ENCODE measurements around the gene EOLA2. TPM values are rescaled to one million over a fixed set of nuclear protein-coding genes. Genes with fewer than 3 reads are reported as not detected.

EOLA2 gene
- total RNA-seq, 5 donors from 2014 or later (not counting 1 experiment from before 2014, with no cell fraction given), result 43.2 to 58.7 (median 48.5) TPM

DNA sequence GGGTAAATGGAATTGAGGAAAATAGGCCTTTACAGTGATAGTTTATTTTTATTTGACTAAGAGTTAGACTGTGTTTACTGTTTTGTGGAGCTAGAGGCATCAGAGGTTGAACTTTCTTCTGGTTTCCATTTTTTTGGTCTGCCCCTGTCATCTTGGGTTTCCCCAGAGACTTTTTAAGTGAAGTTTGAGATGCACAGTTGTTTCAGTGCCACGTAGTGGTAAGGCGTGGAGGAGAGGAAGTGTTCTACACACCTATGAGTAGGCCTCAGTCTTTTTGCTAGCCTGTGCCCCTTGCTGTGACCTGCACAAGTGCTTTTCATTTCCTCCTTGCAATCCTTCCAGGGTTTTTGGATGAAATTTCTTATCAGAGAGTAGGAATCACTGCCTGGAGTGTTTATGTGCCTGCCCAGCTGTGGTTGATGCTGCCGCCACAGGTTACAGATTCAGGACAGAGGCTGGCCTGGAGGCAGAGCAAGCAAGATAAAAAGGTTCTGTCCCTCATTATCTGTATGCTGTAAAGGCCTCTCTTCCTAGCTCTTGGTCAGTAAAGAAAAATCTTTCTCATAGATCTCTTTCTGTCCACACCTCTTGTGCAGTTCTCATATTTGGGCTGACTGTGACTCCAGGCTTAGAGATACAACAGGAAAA, 21.4 kb downstream of the EOLA2 start:
- H3K9me3 Mint-ChIP-seq, result peaks cover 0 to 12% (median 3%) of the 10 kb centered on the region in 3 donors
- Histone ChIP-seq H3K36me3 (ENCODE audit: control insufficient read depth in 2 of 2, extremely low read depth in 1 of 2, insufficient read depth in 1 of 2, low read length in 1 of 2) (no peaks in the 10 kb centered on the region), H3K27me3 (replicated peaks in 1 of 2; ENCODE audit: control insufficient read depth in 2 of 2, extremely low read depth in 1 of 2, insufficient read depth in 2 of 2, low read length in 1 of 2) (no peaks in the 10 kb centered on the region), H3K4me3 (ENCODE audit: control insufficient read depth in 1 of 2, extremely low read depth in 1 of 2, low read length in 1 of 2) (no peak overlapping the region), H3K4me1 (ENCODE audit: control insufficient read depth in 1 of 2, extremely low read depth in 1 of 2, insufficient read depth in 2 of 2, low read length in 2 of 2) (peaks cover 0 to 2% of the 10 kb centered on the region in 2 experiments), H3K9me3 (no peaks in the 10 kb centered on the region), H3K27ac (ENCODE audit: low read length) (no peak overlapping the region)
- ATAC-seq (replicated peaks in 1 of 4), result peak in 2 of 4 experiments; percentile 40 to 47
- peak overlapping the region in 1 of 2 donors; percentile 1 for H3K27ac Mint-ChIP-seq
- peaks cover 0 to 3% (median 2%) of the 10 kb centered on the region in 3 donors for H3K4me1 Mint-ChIP-seq
- no peaks in the 10 kb centered on the region for H3K27me3 Mint-ChIP-seq
- no peaks in the 10 kb centered on the region for H3K36me3 Mint-ChIP-seq
- CTCF ChIA-PET, result no interaction called here
- POLR2A ChIA-PET, result interaction anchor here in 1 of 2 donors (0.6 kb wide), 1 partner anchor 776 kb away, joined by 3 read pairs; no protein-coding TSS in a partner anchor
- 100% methylated on average over 1 of the region's 3 CpGs for WGBS (ENCODE audit: insufficient coverage)
- DNase-seq, result peak in 1 of 35 experiments; percentile 19
- no peak overlapping the region for H3K4me3 Mint-ChIP-seq

DNA sequence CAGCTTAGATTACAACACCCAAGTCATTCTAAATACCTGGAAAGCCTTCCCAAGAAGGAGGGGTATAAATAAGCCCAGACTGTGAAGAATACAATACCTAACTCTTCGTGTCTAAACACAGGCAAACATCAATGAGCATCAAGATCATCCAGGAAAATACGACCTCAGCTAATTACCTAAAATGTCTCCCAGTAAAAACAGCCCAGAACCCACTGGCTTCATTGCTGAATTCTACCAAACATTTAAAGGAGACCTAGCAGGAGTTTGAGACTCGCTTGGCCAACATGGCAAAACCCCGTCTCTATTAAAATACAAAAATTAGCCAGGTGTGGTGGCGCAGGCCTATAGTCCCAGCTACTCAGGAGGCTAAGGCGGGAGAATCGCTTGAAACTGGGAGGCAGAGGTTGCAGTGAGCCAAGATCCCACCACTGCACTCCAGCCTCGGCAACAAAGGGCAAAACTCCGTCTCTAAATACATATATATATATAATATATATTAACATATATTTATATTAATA, 28.1 kb downstream of the EOLA2 start:
- H3K27me3 ChIP-seq (replicated peaks in 1 of 2; ENCODE audit: control insufficient read depth in 2 of 2, extremely low read depth in 1 of 2, insufficient read depth in 2 of 2, low read length in 1 of 2), result no peaks in the 10 kb centered on the region
- H3K4me1 Mint-ChIP-seq, result no peaks in the 10 kb centered on the region
- no peaks in the 10 kb centered on the region for H3K9me3 ChIP-seq
- ChIA-PET CTCF (no interaction called here), POLR2A (interaction anchor here in 1 of 2 donors (0.5 to 0.6 kb wide), 2 partner anchors 82 to 371 kb away, joined by 3 to 7 read pairs; no protein-coding TSS in a partner anchor)
- H3K4me1 ChIP-seq (ENCODE audit: control insufficient read depth in 1 of 2, extremely low read depth in 1 of 2, insufficient read depth in 2 of 2, low read length in 2 of 2), result no peaks in the 10 kb centered on the region
- H3K36me3 ChIP-seq (ENCODE audit: control insufficient read depth in 2 of 2, extremely low read depth in 1 of 2, insufficient read depth in 1 of 2, low read length in 1 of 2), result no peaks in the 10 kb centered on the region
- H3K27me3 Mint-ChIP-seq, result no peaks in the 10 kb centered on the region
- H3K9me3 Mint-ChIP-seq, result peaks cover 0 to 12% (median 3%) of the 10 kb centered on the region in 3 donors
- H3K36me3 Mint-ChIP-seq, result no peaks in the 10 kb centered on the region
- no CpG with 5 or more reads among the region's 9 CpGs for WGBS (ENCODE audit: insufficient coverage)
- H3K4me3 ChIP-seq (ENCODE audit: control insufficient read depth in 1 of 2, extremely low read depth in 1 of 2, low read length in 1 of 2), result no peak overlapping the region
- no peak overlapping the region for H3K27ac ChIP-seq (ENCODE audit: low read length)
- no peak overlapping the region for H3K27ac Mint-ChIP-seq
- no peak overlapping the region for H3K4me3 Mint-ChIP-seq
- DNase-seq (no peak), ATAC-seq (replicated peaks in 1 of 4) (no peak)

DNA sequence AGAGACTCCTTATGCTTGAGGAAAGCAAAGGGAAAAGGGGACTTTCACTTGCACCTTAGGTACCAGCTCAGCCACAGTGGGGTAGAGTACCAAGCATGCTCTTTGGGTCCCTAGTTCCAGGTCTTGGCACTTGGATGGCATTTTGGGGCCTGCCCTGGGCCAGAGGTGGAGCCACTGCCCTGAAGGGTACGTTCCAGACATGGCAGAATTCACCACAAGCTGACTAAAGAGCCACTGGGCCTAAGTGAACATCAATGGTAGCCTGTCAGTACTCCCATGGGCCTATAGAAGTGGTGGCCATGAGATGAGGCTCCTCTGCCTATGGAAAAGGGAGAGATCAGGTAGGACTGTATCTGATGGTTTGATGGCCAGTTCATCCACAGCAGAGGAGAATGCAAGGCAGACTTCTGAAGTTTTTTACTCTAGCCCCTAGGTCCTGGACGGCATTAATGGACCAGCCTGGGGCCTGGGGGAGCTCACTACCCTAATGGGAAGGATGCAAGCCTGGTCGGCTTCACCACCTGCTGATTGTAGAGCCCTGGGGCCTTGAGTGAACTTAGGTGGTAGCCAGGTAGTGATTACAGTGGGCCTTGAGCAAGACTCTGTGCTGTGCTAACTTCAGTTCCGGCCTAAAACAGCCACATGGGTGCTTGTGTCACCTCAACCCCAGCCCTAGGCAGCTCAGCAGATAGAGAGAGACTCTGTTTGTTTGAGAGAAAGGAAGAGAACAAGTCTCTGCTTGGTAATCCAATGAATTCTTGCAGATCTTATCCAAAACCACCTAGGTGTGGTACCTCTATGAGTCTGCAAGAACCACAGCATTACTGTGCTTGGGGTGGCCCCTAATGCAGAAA, 28.7 kb downstream of the EOLA2 start:
- Histone ChIP-seq H3K4me1 (ENCODE audit: control insufficient read depth in 1 of 2, extremely low read depth in 1 of 2, insufficient read depth in 2 of 2, low read length in 2 of 2) (no peaks in the 10 kb centered on the region), H3K4me3 (ENCODE audit: control insufficient read depth in 1 of 2, extremely low read depth in 1 of 2, low read length in 1 of 2) (no peak overlapping the region), H3K27ac (ENCODE audit: low read length) (no peak overlapping the region), H3K27me3 (replicated peaks in 1 of 2; ENCODE audit: control insufficient read depth in 2 of 2, extremely low read depth in 1 of 2, insufficient read depth in 2 of 2, low read length in 1 of 2) (no peaks in the 10 kb centered on the region), H3K9me3 (no peaks in the 10 kb centered on the region), H3K36me3 (ENCODE audit: control insufficient read depth in 2 of 2, extremely low read depth in 1 of 2, insufficient read depth in 1 of 2, low read length in 1 of 2) (no peaks in the 10 kb centered on the region)
- ATAC-seq (replicated peaks in 1 of 4) (peak; percentile 50 to 72 (median 64)), DNase-seq (peak in 1 of 35 experiments; percentile 1)
- H3K9me3 Mint-ChIP-seq, result peaks cover 0 to 12% (median 3%) of the 10 kb centered on the region in 3 donors
- H3K27ac Mint-ChIP-seq, result no peak overlapping the region
- H3K4me3 Mint-ChIP-seq, result no peak overlapping the region
- peaks cover 0 to 4% of the 10 kb centered on the region in 2 donors for H3K27me3 Mint-ChIP-seq
- WGBS (ENCODE audit: insufficient coverage), result no CpG with 5 or more reads among the region's 4 CpGs
- ChIA-PET CTCF (no interaction called here), POLR2A (interaction anchor here in 1 of 2 donors (0.5 to 0.6 kb wide), 2 partner anchors 81 to 370 kb away, joined by 3 to 7 read pairs; no protein-coding TSS in a partner anchor)
- H3K36me3 Mint-ChIP-seq, result no peaks in the 10 kb centered on the region
- no peaks in the 10 kb centered on the region for H3K4me1 Mint-ChIP-seq

DNA sequence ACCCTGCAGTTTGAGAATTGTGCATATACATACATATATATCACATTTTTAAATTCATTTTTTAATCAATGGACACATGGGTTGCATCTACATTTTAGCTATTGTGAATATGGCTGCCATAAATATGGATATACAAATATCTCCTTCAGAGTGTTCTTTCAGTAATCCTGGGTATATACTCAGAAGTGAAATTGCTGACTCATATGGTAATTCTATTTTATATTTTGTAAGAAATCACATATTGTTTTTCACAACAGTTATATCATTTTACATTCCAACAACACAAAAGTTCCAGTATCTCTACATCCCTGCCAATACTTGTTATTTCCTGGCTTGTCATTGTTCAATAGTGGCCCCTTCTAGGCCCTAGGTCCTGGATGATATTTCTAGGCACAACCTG, 29.6 kb downstream of the EOLA2 start:
- ChIA-PET POLR2A (no interaction called here), CTCF (no interaction called here)
- Mint-ChIP-seq H3K27ac (no peak overlapping the region), H3K9me3 (peaks cover 0 to 8% (median 3%) of the 10 kb centered on the region in 3 donors), H3K36me3 (no peaks in the 10 kb centered on the region), H3K27me3 (peaks cover 0 to 9% of the 10 kb centered on the region in 2 donors), H3K4me1 (peaks cover 0 to 4% (median 0%) of the 10 kb centered on the region in 3 donors), H3K4me3 (no peak overlapping the region)
- no peak for ATAC-seq (replicated peaks in 1 of 4)
- H3K27me3 ChIP-seq (replicated peaks in 1 of 2; ENCODE audit: control insufficient read depth in 2 of 2, extremely low read depth in 1 of 2, insufficient read depth in 2 of 2, low read length in 1 of 2), result no peaks in the 10 kb centered on the region
- no peak for DNase-seq
- no peak overlapping the region for H3K27ac ChIP-seq (ENCODE audit: low read length)
- no peak overlapping the region for H3K4me3 ChIP-seq (ENCODE audit: control insufficient read depth in 1 of 2, extremely low read depth in 1 of 2, low read length in 1 of 2)
- no peaks in the 10 kb centered on the region for H3K9me3 ChIP-seq
- H3K36me3 ChIP-seq (ENCODE audit: control insufficient read depth in 2 of 2, extremely low read depth in 1 of 2, insufficient read depth in 1 of 2, low read length in 1 of 2), result no peaks in the 10 kb centered on the region
- no peaks in the 10 kb centered on the region for H3K4me1 ChIP-seq (ENCODE audit: control insufficient read depth in 1 of 2, extremely low read depth in 1 of 2, insufficient read depth in 2 of 2, low read length in 2 of 2)

DNA sequence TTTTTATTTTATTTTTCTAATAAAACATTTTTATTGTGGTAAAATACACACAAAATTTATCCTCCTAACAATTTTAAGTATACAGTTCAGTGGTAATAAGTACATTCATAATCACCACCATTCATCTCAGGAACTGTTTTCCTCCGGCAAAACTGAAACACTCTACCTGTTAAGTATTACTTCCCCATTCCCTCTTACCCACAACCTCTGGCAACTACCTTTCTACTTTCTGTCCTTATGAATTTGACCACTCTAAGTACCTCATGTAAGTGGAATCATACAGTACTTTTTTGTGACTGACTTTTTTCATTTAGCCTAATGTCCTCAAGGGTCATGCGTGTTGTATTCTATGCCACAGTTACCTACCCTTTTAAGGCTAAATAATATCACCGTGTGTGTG, 30.0 kb downstream of the EOLA2 start:
- H3K27me3 Mint-ChIP-seq, result peaks cover 0 to 9% of the 10 kb centered on the region in 2 donors
- Histone ChIP-seq H3K9me3 (no peaks in the 10 kb centered on the region), H3K4me1 (ENCODE audit: control insufficient read depth in 1 of 2, extremely low read depth in 1 of 2, insufficient read depth in 2 of 2, low read length in 2 of 2) (no peaks in the 10 kb centered on the region), H3K36me3 (ENCODE audit: control insufficient read depth in 2 of 2, extremely low read depth in 1 of 2, insufficient read depth in 1 of 2, low read length in 1 of 2) (no peaks in the 10 kb centered on the region), H3K27ac (ENCODE audit: low read length) (no peak overlapping the region), H3K4me3 (ENCODE audit: control insufficient read depth in 1 of 2, extremely low read depth in 1 of 2, low read length in 1 of 2) (no peak overlapping the region), H3K27me3 (replicated peaks in 1 of 2; ENCODE audit: control insufficient read depth in 2 of 2, extremely low read depth in 1 of 2, insufficient read depth in 2 of 2, low read length in 1 of 2) (no peaks in the 10 kb centered on the region)
- no peak for ATAC-seq (replicated peaks in 1 of 4)
- no peak overlapping the region for H3K27ac Mint-ChIP-seq
- no peaks in the 10 kb centered on the region for H3K36me3 Mint-ChIP-seq
- no peak for DNase-seq
- CTCF ChIA-PET, result no interaction called here
- H3K4me3 Mint-ChIP-seq, result no peak overlapping the region
- POLR2A ChIA-PET, result no interaction called here
- H3K4me1 Mint-ChIP-seq, result peaks cover 0 to 4% (median 0%) of the 10 kb centered on the region in 3 donors
- H3K9me3 Mint-ChIP-seq, result peaks cover 0 to 4% (median 0%) of the 10 kb centered on the region in 3 donors
- no CpG with 5 or more reads among the region's 3 CpGs for WGBS (ENCODE audit: insufficient coverage)

DNA sequence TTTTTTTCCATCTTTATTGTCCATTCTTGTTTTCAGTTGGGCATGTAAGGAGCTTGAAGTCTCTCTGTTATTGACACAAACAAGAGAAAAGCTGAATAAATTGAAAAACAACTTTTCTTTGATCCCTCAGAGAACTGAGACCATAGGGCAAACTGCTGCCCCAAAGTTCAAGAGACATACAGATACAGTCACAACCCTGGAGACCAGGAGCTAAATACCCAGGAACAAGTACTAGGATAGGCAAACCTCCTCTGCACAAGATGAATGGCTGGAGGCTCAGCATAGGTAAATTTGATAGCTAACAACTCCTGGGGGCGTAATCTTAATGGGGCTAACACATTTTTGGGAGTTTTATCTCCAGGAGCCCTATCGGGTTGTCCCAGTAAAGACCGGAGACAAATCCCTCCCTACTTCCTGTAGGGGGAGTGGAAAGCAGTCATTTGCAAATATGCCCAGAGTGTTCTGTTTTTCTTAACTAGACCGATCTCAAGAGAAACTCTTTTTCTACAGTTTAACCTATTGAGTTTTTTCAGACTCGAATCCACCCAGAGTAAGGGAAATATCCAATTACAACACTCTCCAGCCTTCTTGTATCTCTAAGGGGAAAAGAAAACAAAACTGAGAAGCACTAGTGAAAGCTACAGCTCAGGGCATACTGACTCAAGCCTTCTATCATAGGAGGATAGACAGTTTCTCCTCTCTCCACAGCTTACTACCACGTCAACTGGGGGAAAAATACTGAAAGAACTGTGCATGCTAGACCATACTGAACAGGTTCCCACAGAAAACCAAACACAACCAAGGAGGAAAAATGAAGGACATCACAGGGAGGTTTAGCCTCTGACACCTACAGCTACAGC, 34.2 kb downstream of the EOLA2 start:
- Mint-ChIP-seq H3K36me3 (no peaks in the 10 kb centered on the region), H3K4me1 (peaks cover 0 to 4% (median 0%) of the 10 kb centered on the region in 3 donors), H3K27me3 (peaks cover 0 to 15% of the 10 kb centered on the region in 2 donors), H3K27ac (no peak overlapping the region), H3K9me3 (no peaks in the 10 kb centered on the region), H3K4me3 (peak overlapping the region in 1 of 3 donors; percentile 6)
- Histone ChIP-seq H3K36me3 (ENCODE audit: control insufficient read depth in 2 of 2, extremely low read depth in 1 of 2, insufficient read depth in 1 of 2, low read length in 1 of 2) (no peaks in the 10 kb centered on the region), H3K27me3 (replicated peaks in 1 of 2; ENCODE audit: control insufficient read depth in 2 of 2, extremely low read depth in 1 of 2, insufficient read depth in 2 of 2, low read length in 1 of 2) (no peaks in the 10 kb centered on the region), H3K27ac (ENCODE audit: low read length) (no peak overlapping the region), H3K4me1 (ENCODE audit: control insufficient read depth in 1 of 2, extremely low read depth in 1 of 2, insufficient read depth in 2 of 2, low read length in 2 of 2) (no peaks in the 10 kb centered on the region), H3K4me3 (ENCODE audit: control insufficient read depth in 1 of 2, extremely low read depth in 1 of 2, low read length in 1 of 2) (no peak overlapping the region), H3K9me3 (no peaks in the 10 kb centered on the region)
- CTCF ChIA-PET, result interaction anchor here in 1 of 2 donors (0.6 kb wide), 1 partner anchor 863 kb away, joined by 6 read pairs; no protein-coding TSS in a partner anchor
- no peak for ATAC-seq (replicated peaks in 1 of 4)
- POLR2A ChIA-PET, result no interaction called here
- no CpG with 5 or more reads among the region's 6 CpGs for WGBS (ENCODE audit: insufficient coverage)
- DNase-seq, result no peak
